ENCODE measurements around the gene PDE4B.

- TF ChIP-seq, protein P1, sequence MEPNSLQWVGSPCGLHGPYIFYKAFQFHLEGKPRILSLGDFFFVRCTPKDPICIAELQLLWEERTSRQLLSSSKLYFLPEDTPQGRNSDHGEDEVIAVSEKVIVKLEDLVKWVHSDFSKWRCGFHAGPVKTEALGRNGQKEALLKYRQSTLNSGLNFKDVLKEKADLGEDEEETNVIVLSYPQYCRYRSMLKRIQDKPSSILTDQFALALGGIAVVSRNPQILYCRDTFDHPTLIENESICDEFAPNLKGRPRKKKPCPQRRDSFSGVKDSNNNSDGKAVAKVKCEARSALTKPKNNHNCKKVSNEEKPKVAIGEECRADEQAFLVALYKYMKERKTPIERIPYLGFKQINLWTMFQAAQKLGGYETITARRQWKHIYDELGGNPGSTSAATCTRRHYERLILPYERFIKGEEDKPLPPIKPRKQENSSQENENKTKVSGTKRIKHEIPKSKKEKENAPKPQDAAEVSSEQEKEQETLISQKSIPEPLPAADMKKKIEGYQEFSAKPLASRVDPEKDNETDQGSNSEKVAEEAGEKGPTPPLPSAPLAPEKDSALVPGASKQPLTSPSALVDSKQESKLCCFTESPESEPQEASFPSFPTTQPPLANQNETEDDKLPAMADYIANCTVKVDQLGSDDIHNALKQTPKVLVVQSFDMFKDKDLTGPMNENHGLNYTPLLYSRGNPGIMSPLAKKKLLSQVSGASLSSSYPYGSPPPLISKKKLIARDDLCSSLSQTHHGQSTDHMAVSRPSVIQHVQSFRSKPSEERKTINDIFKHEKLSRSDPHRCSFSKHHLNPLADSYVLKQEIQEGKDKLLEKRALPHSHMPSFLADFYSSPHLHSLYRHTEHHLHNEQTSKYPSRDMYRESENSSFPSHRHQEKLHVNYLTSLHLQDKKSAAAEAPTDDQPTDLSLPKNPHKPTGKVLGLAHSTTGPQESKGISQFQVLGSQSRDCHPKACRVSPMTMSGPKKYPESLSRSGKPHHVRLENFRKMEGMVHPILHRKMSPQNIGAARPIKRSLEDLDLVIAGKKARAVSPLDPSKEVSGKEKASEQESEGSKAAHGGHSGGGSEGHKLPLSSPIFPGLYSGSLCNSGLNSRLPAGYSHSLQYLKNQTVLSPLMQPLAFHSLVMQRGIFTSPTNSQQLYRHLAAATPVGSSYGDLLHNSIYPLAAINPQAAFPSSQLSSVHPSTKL (CRISPR knock-in tag; IDR thresholded peaks at IDR 0.05): no peak
- TF ChIP-seq NFE2L1 (CRISPR knock-in tag; IDR thresholded peaks at IDR 0.05; ENCODE audit: borderline replicate concordance) (no peak), ZFYVE20 (CRISPR knock-in tag; IDR thresholded peaks at IDR 0.05; ENCODE audit: borderline replicate concordance, low read depth) (no peak), TARDBP (CRISPR knock-in tag; IDR thresholded peaks at IDR 0.05) (no peak), CTCF (CRISPR knock-in tag; IDR thresholded peaks at IDR 0.05) (no peak)
- TF ChIP-seq, protein P2, sequence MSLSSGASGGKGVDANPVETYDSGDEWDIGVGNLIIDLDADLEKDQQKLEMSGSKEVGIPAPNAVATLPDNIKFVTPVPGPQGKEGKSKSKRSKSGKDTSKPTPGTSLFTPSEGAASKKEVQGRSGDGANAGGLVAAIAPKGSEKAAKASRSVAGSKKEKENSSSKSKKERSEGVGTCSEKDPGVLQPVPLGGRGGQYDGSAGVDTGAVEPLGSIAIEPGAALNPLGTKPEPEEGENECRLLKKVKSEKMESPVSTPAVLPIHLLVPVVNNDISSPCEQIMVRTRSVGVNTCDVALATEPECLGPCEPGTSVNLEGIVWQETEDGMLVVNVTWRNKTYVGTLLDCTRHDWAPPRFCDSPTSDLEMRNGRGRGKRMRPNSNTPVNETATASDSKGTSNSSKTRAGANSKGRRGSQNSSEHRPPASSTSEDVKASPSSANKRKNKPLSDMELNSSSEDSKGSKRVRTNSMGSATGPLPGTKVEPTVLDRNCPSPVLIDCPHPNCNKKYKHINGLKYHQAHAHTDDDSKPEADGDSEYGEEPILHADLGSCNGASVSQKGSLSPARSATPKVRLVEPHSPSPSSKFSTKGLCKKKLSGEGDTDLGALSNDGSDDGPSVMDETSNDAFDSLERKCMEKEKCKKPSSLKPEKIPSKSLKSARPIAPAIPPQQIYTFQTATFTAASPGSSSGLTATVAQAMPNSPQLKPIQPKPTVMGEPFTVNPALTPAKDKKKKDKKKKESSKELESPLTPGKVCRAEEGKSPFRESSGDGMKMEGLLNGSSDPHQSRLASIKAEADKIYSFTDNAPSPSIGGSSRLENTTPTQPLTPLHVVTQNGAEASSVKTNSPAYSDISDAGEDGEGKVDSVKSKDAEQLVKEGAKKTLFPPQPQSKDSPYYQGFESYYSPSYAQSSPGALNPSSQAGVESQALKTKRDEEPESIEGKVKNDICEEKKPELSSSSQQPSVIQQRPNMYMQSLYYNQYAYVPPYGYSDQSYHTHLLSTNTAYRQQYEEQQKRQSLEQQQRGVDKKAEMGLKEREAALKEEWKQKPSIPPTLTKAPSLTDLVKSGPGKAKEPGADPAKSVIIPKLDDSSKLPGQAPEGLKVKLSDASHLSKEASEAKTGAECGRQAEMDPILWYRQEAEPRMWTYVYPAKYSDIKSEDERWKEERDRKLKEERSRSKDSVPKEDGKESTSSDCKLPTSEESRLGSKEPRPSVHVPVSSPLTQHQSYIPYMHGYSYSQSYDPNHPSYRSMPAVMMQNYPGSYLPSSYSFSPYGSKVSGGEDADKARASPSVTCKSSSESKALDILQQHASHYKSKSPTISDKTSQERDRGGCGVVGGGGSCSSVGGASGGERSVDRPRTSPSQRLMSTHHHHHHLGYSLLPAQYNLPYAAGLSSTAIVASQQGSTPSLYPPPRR (CRISPR knock-in tag; IDR thresholded peaks at IDR 0.05; ENCODE audit: borderline replicate concordance): no peak
Measured at GRCh38 chr1:66357021-66357420, 564.3 kb downstream of the PDE4B start.

Measured in HepG2 (cell line).